GM10266 (cell line): Measurements from ENCODE around the gene TNIK.

Experiments
- DNase-seq: peaks from one replicate; pipeline ENCODE4 v3.0.0; 2012; ENCODE audit errors: extremely low spot score
- TF ChIP-seq, protein P1 (sequence below): IDR thresholded peaks from 2 replicates; pipeline ENCODE4 v1.5.1; 2012; ENCODE audit warnings: mild to moderate bottlenecking, low read depth; ENCODE audit not compliant: control insufficient read depth, insufficient read depth; ENCODE audit errors: missing control alignments

Gene TNIK

DNA sequence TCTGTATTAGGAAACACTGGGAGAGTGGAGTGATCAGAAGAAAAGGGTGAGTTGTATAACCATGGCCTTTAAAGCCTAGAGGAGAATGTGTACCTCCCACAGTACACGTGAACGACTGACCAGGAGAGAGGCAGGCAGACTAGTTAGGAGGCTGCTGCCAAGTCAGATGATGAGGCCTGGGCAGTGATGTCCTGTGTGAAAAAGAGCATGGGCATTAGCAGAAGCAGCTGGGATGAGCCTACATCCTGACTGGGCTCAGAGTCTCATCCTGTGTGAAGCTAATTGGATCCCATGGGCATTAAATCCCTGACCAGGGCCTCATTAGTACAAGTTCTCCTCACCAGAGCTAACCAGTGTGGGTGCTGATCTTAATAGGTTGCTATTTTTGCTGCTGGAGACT is 344.5 kb downstream of the TNIK start:
- DNase-seq: no peak

DNA sequence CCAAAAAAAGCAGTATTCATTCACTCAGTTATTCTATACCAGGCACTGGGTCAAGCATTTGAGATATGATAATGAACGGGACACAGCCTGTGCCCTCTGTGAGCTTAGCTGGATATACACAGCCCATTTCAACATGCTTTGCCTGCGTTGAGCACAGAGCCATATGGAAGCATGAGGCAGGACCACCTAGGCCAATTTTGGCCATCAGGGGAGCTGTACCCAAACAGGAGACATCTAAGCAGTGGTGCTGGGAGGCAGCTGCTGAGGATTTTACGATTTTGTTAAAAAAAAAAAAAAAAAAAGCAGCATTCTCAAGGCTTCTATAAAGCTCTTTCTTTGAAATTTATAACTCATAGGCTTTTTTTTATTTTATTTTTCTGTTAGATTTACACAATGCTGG is 346.5 kb downstream of the TNIK start:
- no peak for DNase-seq
- TF ChIP-seq, protein P1, sequence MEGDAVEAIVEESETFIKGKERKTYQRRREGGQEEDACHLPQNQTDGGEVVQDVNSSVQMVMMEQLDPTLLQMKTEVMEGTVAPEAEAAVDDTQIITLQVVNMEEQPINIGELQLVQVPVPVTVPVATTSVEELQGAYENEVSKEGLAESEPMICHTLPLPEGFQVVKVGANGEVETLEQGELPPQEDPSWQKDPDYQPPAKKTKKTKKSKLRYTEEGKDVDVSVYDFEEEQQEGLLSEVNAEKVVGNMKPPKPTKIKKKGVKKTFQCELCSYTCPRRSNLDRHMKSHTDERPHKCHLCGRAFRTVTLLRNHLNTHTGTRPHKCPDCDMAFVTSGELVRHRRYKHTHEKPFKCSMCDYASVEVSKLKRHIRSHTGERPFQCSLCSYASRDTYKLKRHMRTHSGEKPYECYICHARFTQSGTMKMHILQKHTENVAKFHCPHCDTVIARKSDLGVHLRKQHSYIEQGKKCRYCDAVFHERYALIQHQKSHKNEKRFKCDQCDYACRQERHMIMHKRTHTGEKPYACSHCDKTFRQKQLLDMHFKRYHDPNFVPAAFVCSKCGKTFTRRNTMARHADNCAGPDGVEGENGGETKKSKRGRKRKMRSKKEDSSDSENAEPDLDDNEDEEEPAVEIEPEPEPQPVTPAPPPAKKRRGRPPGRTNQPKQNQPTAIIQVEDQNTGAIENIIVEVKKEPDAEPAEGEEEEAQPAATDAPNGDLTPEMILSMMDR: no peak

More for the DNA sequence above, 344.5 kb downstream of the TNIK start:
- TF ChIP-seq, protein P1: no peak

DNA sequence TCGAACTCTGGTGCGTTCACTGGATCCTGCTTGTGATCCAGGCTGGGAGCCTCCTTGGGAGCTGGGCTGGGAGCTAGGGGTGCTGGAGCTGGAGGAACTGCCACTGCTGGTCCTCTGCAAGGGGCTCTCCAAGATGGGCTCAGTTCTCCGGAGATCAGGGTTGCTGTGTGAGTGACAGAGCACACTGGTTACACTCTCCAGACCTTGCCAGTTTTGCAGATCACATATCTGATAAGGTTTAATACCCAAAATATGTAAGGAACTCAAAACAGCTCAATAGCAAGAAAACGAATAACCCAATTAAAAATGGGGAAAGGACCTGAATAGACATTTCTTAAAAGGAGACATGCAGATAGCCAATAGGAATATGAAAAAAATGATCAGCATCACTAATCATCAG is 349.5 kb downstream of the TNIK start:
- DNase-seq: no peak
- TF ChIP-seq, protein P1: no peak

DNA sequence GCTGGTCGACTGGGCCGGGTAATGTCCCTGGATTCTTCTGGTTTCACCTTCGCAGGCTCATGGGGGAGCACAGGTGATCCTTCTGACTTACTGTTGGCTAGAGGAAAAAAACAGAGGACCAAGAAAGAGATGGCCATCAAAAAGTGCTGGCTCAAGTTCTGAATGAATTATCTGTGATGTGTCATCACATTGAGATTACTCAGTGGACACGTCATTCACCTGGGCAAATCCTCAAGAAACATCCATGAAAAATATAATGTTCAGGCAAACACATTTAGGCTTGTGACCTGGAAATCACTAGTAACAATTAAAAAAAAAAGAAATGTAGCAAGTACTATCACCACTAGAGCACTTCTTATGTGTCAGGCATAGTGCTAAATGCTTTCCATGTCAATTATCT is 352.1 kb downstream of the TNIK start:
- TF ChIP-seq, protein P1: no peak
- no peak for DNase-seq

DNA sequence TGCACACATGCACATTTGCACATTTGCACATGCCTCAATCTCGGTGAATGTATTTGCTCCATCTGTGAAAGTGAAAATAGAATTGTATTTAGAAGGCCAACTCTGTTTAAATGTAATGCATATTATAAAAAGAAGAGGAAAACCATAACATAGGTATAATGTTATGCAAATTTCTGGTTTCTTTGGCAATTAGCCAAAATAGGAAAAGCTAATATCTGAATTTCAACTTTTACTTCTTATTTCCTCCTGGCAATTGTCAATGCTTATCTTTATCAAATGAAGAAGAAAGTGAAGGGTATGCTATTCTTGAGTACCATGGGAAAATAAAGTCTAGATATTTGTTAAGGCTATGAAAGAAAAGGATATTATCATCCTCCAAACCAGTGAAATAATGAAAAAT is 357.0 kb downstream of the TNIK start:
- DNase-seq: no peak
- TF ChIP-seq, protein P1: no peak

DNA sequence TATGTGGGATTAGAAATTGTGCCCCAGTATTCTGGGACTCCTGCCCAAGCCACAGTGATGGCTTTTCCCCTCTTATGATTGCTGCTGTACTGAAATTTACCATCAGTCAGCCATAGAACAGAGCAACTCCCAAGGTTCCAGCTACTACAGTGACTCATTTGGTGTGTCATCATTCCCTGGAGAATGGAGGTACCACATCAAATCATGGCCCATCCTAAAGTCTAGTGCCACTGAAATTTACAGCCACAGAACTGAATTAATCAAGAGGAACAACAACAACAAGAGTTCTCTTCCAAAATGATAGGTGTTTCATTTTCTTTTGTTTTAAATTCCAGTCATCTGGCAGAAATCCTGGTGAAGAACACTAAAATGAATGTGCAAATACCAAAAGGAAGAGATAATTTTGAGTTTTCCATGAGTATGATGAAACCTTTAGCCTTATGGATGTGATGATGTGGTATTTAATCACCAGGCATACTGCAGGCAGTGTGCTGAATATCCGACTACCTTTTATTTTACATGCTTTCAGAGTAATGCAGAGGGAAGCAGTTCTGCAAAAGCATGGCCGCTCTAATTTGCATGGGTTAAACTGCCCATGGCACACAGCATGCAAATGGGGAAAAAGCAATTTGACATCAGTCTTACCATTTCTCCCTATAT is 358.1 kb downstream of the TNIK start:
- no peak for DNase-seq
- TF ChIP-seq, protein P1: no peak

DNA sequence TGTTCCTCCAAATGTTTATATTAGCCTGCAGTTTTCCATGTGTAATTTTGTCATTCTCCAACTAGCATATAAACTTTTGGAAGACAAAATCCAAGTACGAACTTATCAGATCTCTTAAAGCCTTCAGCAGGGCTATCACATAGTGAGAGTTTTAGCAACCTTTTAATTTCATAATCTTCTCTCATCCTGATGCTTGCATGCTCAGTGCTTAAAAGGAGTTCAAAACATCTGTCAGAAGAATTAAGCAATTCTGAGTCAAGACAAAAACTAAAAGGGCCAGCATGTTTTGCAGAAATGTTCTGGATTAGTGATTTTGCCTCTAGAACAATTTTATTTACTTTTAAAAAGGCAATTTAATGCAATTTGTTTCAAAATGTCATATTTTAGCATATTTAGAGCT is 360.3 kb downstream of the TNIK start:
- TF ChIP-seq, protein P1: no peak
- DNase-seq: no peak
